Adipocyte (in vitro differentiated cells): ENCODE results near the gene TMPRSS11A.

Experiments used
- DNase-seq: peaks from one replicate; pipeline ENCODE4 v3.0.0-alpha.2; 2015; ENCODE audit warnings: low read depth
- H3K27me3 ChIP-seq: replicated peaks from 2 replicates; pipeline ENCODE4 v1.7.0; 2013; ENCODE audit warnings: mild to moderate bottlenecking, low read length, moderate library complexity; ENCODE audit not compliant: control insufficient read depth, insufficient read depth
- H3K36me3 ChIP-seq: 2 replicates; pipeline ENCODE4 v1.7.0; 2013; ENCODE audit warnings: low read length, mild to moderate bottlenecking, moderate library complexity; ENCODE audit not compliant: control insufficient read depth, insufficient read depth, severe bottlenecking
- H3K4me1 ChIP-seq: 2 replicates; pipeline ENCODE4 v1.7.0; 2013; ENCODE audit warnings: mild to moderate bottlenecking, low read length, moderate library complexity; ENCODE audit not compliant: control insufficient read depth, insufficient read depth
- H3K4me3 ChIP-seq: 2 replicates; pipeline ENCODE4 v1.7.0; 2013; ENCODE audit warnings: mild to moderate bottlenecking, low read length, moderate library complexity
- H3K9ac ChIP-seq: 2 replicates; pipeline ENCODE4 v1.7.0; 2013; ENCODE audit warnings: mild to moderate bottlenecking, low read length, moderate library complexity
- H3K9me3 ChIP-seq: 2 replicates; pipeline ENCODE4 v1.7.0; 2013; ENCODE audit warnings: mild to moderate bottlenecking, low read length, moderate library complexity; ENCODE audit not compliant: control insufficient read depth

TMPRSS11A gene

GRCh38 chr4:67935888-67936287 lies 27.4 kb downstream of the TMPRSS11A start:
- H3K9ac ChIP-seq: no peak overlapping the region
- peaks cover 10% of the 10 kb centered on the region for H3K9me3 ChIP-seq
- H3K36me3 ChIP-seq: no peaks in the 10 kb centered on the region
- H3K4me3 ChIP-seq: no peak overlapping the region
- no peaks in the 10 kb centered on the region for H3K27me3 ChIP-seq
- DNase-seq: no peak
- no peaks in the 10 kb centered on the region for H3K4me1 ChIP-seq

GRCh38 chr4:67934628-67935027 lies 28.7 kb downstream of the TMPRSS11A start:
- no peak for DNase-seq
- Histone ChIP-seq H3K9me3 (peaks cover 10% of the 10 kb centered on the region), H3K4me3 (no peak overlapping the region), H3K36me3 (no peaks in the 10 kb centered on the region), H3K4me1 (no peaks in the 10 kb centered on the region), H3K27me3 (no peaks in the 10 kb centered on the region), H3K9ac (no peak overlapping the region)

- Histone ChIP-seq H3K36me3 (no peaks in the 10 kb centered on the region), H3K27me3 (no peaks in the 10 kb centered on the region), H3K9me3 (peaks cover 9% of the 10 kb centered on the region), H3K4me3 (no peak overlapping the region), H3K4me1 (no peaks in the 10 kb centered on the region), H3K9ac (no peak overlapping the region)
- DNase-seq: no peak
Measured at GRCh38 chr4:67933755-67934154, 29.5 kb downstream of the TMPRSS11A start.

- peaks cover 1% of the 10 kb centered on the region for H3K9me3 ChIP-seq
- no peak overlapping the region for H3K4me3 ChIP-seq
- no peaks in the 10 kb centered on the region for H3K36me3 ChIP-seq
- H3K27me3 ChIP-seq: no peaks in the 10 kb centered on the region
- no peaks in the 10 kb centered on the region for H3K4me1 ChIP-seq
- no peak for DNase-seq
- H3K9ac ChIP-seq: no peak overlapping the region
Measured at GRCh38 chr4:67933038-67933437, 30.3 kb downstream of the TMPRSS11A start.

GRCh38 chr4:67931256-67931655 lies 32.0 kb downstream of the TMPRSS11A start:
- no peaks in the 10 kb centered on the region for H3K36me3 ChIP-seq
- DNase-seq: no peak
- H3K27me3 ChIP-seq: no peaks in the 10 kb centered on the region

GRCh38 chr4:67929426-67929825 lies 33.9 kb downstream of the TMPRSS11A start:
- no peaks in the 10 kb centered on the region for H3K36me3 ChIP-seq
- no peaks in the 10 kb centered on the region for H3K27me3 ChIP-seq
- no peaks in the 10 kb centered on the region for H3K9me3 ChIP-seq
- DNase-seq: peak; percentile 31
- no peaks in the 10 kb centered on the region for H3K4me1 ChIP-seq
- no peak overlapping the region for H3K9ac ChIP-seq
- H3K4me3 ChIP-seq: no peak overlapping the region

More at GRCh38 chr4:67931256-67931655, 32.0 kb downstream of the TMPRSS11A start:
- H3K9me3 ChIP-seq: no peaks in the 10 kb centered on the region
- no peak overlapping the region for H3K9ac ChIP-seq
- H3K4me1 ChIP-seq: no peaks in the 10 kb centered on the region
- H3K4me3 ChIP-seq: no peak overlapping the region

GRCh38 chr4:67928546-67928945 lies 34.7 kb downstream of the TMPRSS11A start:
- no peaks in the 10 kb centered on the region for H3K9me3 ChIP-seq
- H3K27me3 ChIP-seq: no peaks in the 10 kb centered on the region
- no peak for DNase-seq
- no peaks in the 10 kb centered on the region for H3K36me3 ChIP-seq
- no peak overlapping the region for H3K4me3 ChIP-seq
- no peaks in the 10 kb centered on the region for H3K4me1 ChIP-seq
- H3K9ac ChIP-seq: no peak overlapping the region

GRCh38 chr4:67927251-67927650 lies 36.0 kb downstream of the TMPRSS11A start:
- Histone ChIP-seq H3K9ac (no peak overlapping the region), H3K4me3 (no peak overlapping the region), H3K9me3 (no peaks in the 10 kb centered on the region), H3K36me3 (no peaks in the 10 kb centered on the region), H3K4me1 (no peaks in the 10 kb centered on the region), H3K27me3 (no peaks in the 10 kb centered on the region)
- no peak for DNase-seq

GRCh38 chr4:67926485-67926884 lies 36.8 kb downstream of the TMPRSS11A start:
- no peaks in the 10 kb centered on the region for H3K27me3 ChIP-seq
- H3K9me3 ChIP-seq: no peaks in the 10 kb centered on the region
- H3K9ac ChIP-seq: no peak overlapping the region
- H3K4me3 ChIP-seq: no peak overlapping the region
- DNase-seq: no peak
- H3K4me1 ChIP-seq: no peaks in the 10 kb centered on the region
- H3K36me3 ChIP-seq: no peaks in the 10 kb centered on the region

- H3K9me3 ChIP-seq: no peaks in the 10 kb centered on the region
- H3K4me3 ChIP-seq: no peak overlapping the region
- H3K9ac ChIP-seq: no peak overlapping the region
- H3K36me3 ChIP-seq: no peaks in the 10 kb centered on the region
- H3K4me1 ChIP-seq: no peaks in the 10 kb centered on the region
- DNase-seq: peak; percentile 55
- no peaks in the 10 kb centered on the region for H3K27me3 ChIP-seq
Measured at GRCh38 chr4:67922697-67923096, 40.6 kb downstream of the TMPRSS11A start.

GRCh38 chr4:67918428-67918827 lies 44.9 kb downstream of the TMPRSS11A start:
- no peak for DNase-seq
- no peaks in the 10 kb centered on the region for H3K9me3 ChIP-seq

GRCh38 chr4:67915400-67915966 lies 47.8 kb downstream of the TMPRSS11A start:
- H3K9me3 ChIP-seq: no peaks in the 10 kb centered on the region
- H3K4me1 ChIP-seq: peaks cover 3% of the 10 kb centered on the region
- DNase-seq: no peak

More at GRCh38 chr4:67918428-67918827, 44.9 kb downstream of the TMPRSS11A start:
- Histone ChIP-seq H3K4me1 (no peaks in the 10 kb centered on the region), H3K27me3 (no peaks in the 10 kb centered on the region), H3K4me3 (no peak overlapping the region), H3K9ac (no peak overlapping the region), H3K36me3 (no peaks in the 10 kb centered on the region)

More at GRCh38 chr4:67915400-67915966, 47.8 kb downstream of the TMPRSS11A start:
- Histone ChIP-seq H3K9ac (no peak overlapping the region), H3K36me3 (no peaks in the 10 kb centered on the region), H3K4me3 (no peak overlapping the region), H3K27me3 (no peaks in the 10 kb centered on the region)
